WTC11 (cell line): Measurements from ENCODE around the gene RAPGEF1. TPM values are rescaled to one million over a fixed set of nuclear protein-coding genes. Genes with fewer than 3 reads are reported as not detected.

Experiments used
- ATAC-seq: fragments of 200-7000 bp; cut with Tn5 transposase; 2 replicates; pipeline ENCODE4 v1.10.0; 2021; ENCODE audit warnings: mild to moderate bottlenecking, moderate library complexity
- CTCF ChIA-PET: fragments of 300-600 bp; sonication (Branson Sonifier 250); formaldehyde crosslinking; loops from one replicate; lab custom pipeline; 2021; ENCODE audit warnings: antibody characterized with exemption; lab: Charles Lee
- POLR2A ChIA-PET: fragments of 350-600 bp; sonication (Branson Sonifier 250); formaldehyde crosslinking; loops from one replicate; lab custom pipeline; 2021; ENCODE audit warnings: antibody characterized with exemption; lab: Charles Lee
- DNase-seq: peaks from one replicate; pipeline ENCODE4 v3.0.0; 2021; ENCODE audit warnings: low spot score
- H3K27ac Mint-ChIP-seq: 2 replicates; pipeline ENCODE4 v1.8.0; 2021; ENCODE audit warnings: mixed read lengths
- H3K27me3 Mint-ChIP-seq: 2 replicates; pipeline ENCODE4 v1.8.0; 2021; ENCODE audit warnings: low read depth, mild to moderate bottlenecking, moderate library complexity, mixed read lengths
- H3K36me3 Mint-ChIP-seq: 2 replicates; pipeline ENCODE4 v1.8.0; 2021; ENCODE audit warnings: mixed read lengths
- H3K4me1 Mint-ChIP-seq: 2 replicates; pipeline ENCODE4 v1.8.0; 2022; ENCODE audit warnings: mixed read lengths
- H3K4me3 Mint-ChIP-seq: 2 replicates; pipeline ENCODE4 v1.8.0; 2021; ENCODE audit warnings: mild to moderate bottlenecking, moderate library complexity, mixed read lengths
- H3K9me3 Mint-ChIP-seq: 2 replicates; pipeline ENCODE4 v1.8.0; 2021; ENCODE audit warnings: mixed read lengths
- CBFB ChIP-seq: sonication (generic); formaldehyde crosslinking; IDR thresholded peaks from 2 replicates; pipeline ENCODE4 v1.8.1; 2022; ENCODE audit warnings: mild to moderate bottlenecking, low read depth, missing genetic modification reagents
- CDX4 ChIP-seq: fragments of 250-450 bp; sonication (Bioruptor Pico); IDR thresholded peaks from 2 replicates; pipeline ENCODE4 v1.9.0; 2021; ENCODE audit warnings: moderate library complexity, mild to moderate bottlenecking, inconsistent platforms, borderline replicate concordance
- CREB1 ChIP-seq: sonication (generic); formaldehyde crosslinking; IDR thresholded peaks from 2 replicates; pipeline ENCODE4 v1.8.0; 2023; ENCODE audit warnings: mild to moderate bottlenecking, missing genetic modification reagents
- E2F5 ChIP-seq: sonication (generic); formaldehyde crosslinking; IDR thresholded peaks from 2 replicates; pipeline ENCODE4 v1.8.1; 2022; ENCODE audit warnings: mild to moderate bottlenecking, moderate library complexity, missing genetic modification reagents
- EMX1 ChIP-seq: fragments of 250-450 bp; sonication (Bioruptor Pico); IDR thresholded peaks from 2 replicates; pipeline ENCODE4 v1.8.0; 2021; ENCODE audit warnings: mild to moderate bottlenecking
- ETV6 ChIP-seq: sonication (generic); formaldehyde crosslinking; IDR thresholded peaks from 2 replicates; pipeline ENCODE4 v1.8.1; 2022; ENCODE audit warnings: mild to moderate bottlenecking, missing genetic modification reagents
- FOXK1 ChIP-seq: sonication (generic); formaldehyde crosslinking; IDR thresholded peaks from 2 replicates; pipeline ENCODE4 v1.8.0; 2022; ENCODE audit warnings: mild to moderate bottlenecking, moderate library complexity, missing genetic modification reagents
- HMGA2 ChIP-seq: fragments of 250-450 bp; sonication (Bioruptor Pico); IDR thresholded peaks from 2 replicates; pipeline ENCODE4 v1.4.0; 2021; ENCODE audit warnings: mild to moderate bottlenecking, moderate library complexity
- IRF2 ChIP-seq: sonication (generic); formaldehyde crosslinking; IDR thresholded peaks from 2 replicates; pipeline ENCODE4 v1.8.0; 2022; ENCODE audit warnings: low read depth, missing genetic modification reagents, borderline replicate concordance
- KAT7 ChIP-seq: sonication (generic); formaldehyde crosslinking; IDR thresholded peaks from 2 replicates; pipeline ENCODE4 v1.8.1; 2023; ENCODE audit warnings: missing genetic modification reagents, mild to moderate bottlenecking, borderline replicate concordance
- NFATC4 ChIP-seq: fragments of 250-450 bp; sonication (Bioruptor Pico); IDR thresholded peaks from 2 replicates; pipeline ENCODE4 v1.9.0; 2021; ENCODE audit warnings: mild to moderate bottlenecking
- RELA ChIP-seq: sonication (generic); formaldehyde crosslinking; IDR thresholded peaks from 2 replicates; pipeline ENCODE4 v1.8.1; 2022; ENCODE audit warnings: missing genetic modification reagents, mild to moderate bottlenecking, borderline replicate concordance
- TCF7 ChIP-seq: sonication (generic); formaldehyde crosslinking; IDR thresholded peaks from 2 replicates; pipeline ENCODE4 v1.8.0; 2022; ENCODE audit warnings: mild to moderate bottlenecking, low read depth, missing genetic modification reagents, moderate library complexity
- ZBTB43 ChIP-seq: sonication (generic); formaldehyde crosslinking; IDR thresholded peaks from 2 replicates; pipeline ENCODE4 v1.8.1; 2023; ENCODE audit warnings: mild to moderate bottlenecking, missing genetic modification reagents
- ZNF263 ChIP-seq: sonication (generic); formaldehyde crosslinking; IDR thresholded peaks from 2 replicates; pipeline ENCODE4 v1.8.1; 2022; ENCODE audit warnings: low read depth, mild to moderate bottlenecking, moderate library complexity, missing genetic modification reagents
- ZNF281 ChIP-seq: sonication (generic); formaldehyde crosslinking; IDR thresholded peaks from 2 replicates; pipeline ENCODE4 v1.8.0; 2023; ENCODE audit warnings: mild to moderate bottlenecking, missing genetic modification reagents
- total RNA-seq: library from RNA; stranded (reverse); gene quantifications from 3 replicates; pipeline ENCODE4 v1.2.3, GENCODE V29; 2021
- TF ChIP-seq, protein P1 (sequence below): sonication (generic); formaldehyde crosslinking; IDR thresholded peaks from 2 replicates; pipeline ENCODE4 v1.8.1; 2022; ENCODE audit warnings: low read depth, mild to moderate bottlenecking, moderate library complexity, missing genetic modification reagents, borderline replicate concordance
- TF ChIP-seq, protein P2 (sequence below): fragments of 250-450 bp; sonication (Bioruptor Pico); IDR thresholded peaks from 2 replicates; pipeline ENCODE4 v1.9.0; 2021; ENCODE audit warnings: mild to moderate bottlenecking
- TF ChIP-seq, protein P3 (sequence below): sonication (generic); formaldehyde crosslinking; IDR thresholded peaks from 2 replicates; pipeline ENCODE4 v1.8.1; 2022; ENCODE audit warnings: low read depth, missing genetic modification reagents, borderline replicate concordance

Gene RAPGEF1
- total RNA-seq, 1 experiment from 2014 or later: 66.2 TPM

DNA sequence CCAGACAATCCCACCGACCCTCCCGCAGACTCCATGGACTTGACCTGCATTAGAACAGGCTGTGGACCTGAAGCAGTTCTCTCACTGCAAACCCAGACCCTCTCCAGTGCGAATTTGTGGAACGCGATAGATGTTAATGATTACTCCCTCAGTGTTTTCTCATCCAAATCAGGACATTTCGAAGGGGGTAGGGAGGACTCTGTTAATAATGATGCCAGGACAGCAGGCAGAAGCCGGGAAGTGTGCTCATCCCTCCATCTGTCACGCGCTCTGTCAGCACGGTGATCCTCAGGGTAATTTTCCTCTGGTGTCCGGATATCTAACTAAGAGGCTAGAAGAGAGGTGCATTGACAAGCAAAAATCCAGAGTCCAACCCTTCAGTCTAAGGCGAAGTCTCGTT, 18.8 kb downstream of the RAPGEF1 start:
- no peak for ATAC-seq
- Mint-ChIP-seq H3K27ac (no peak overlapping the region), H3K4me1 (peaks cover 5% of the 10 kb centered on the region; the same call in 1 of the 2 replicates), H3K27me3 (no peaks in the 10 kb centered on the region), H3K4me3 (no peak overlapping the region), H3K9me3 (no peaks in the 10 kb centered on the region), H3K36me3 (peaks cover 4% of the 10 kb centered on the region; the same call in 1 of the 2 replicates)
- ChIA-PET POLR2A (no interaction called here), CTCF (interaction anchor here (0.9 to 2.1 kb wide), 3 partner anchors 10 to 130 kb away, joined by 4 to 7 read pairs (median 7); no protein-coding TSS in a partner anchor)
- no peak for DNase-seq
- no peak for TF ChIP-seq TCF7 (CRISPR knock-in tag)
- no peak for TF ChIP-seq HMGA2 (CRISPR knock-in tag)
- TF ChIP-seq CBFB (CRISPR knock-in tag): no peak
- TF ChIP-seq, protein P1, sequence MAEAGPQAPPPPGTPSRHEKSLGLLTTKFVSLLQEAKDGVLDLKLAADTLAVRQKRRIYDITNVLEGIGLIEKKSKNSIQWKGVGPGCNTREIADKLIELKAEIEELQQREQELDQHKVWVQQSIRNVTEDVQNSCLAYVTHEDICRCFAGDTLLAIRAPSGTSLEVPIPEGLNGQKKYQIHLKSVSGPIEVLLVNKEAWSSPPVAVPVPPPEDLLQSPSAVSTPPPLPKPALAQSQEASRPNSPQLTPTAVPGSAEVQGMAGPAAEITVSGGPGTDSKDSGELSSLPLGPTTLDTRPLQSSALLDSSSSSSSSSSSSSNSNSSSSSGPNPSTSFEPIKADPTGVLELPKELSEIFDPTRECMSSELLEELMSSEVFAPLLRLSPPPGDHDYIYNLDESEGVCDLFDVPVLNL (CRISPR knock-in tag): no peak
- no peak for TF ChIP-seq RELA (CRISPR knock-in tag)
- TF ChIP-seq CDX4 (CRISPR knock-in tag): no peak
- TF ChIP-seq ZBTB43 (CRISPR knock-in tag): no peak
- no peak for TF ChIP-seq EMX1 (CRISPR knock-in tag)
- no peak for TF ChIP-seq IRF2
- no peak for TF ChIP-seq NFATC4
- TF ChIP-seq, all 79 proteins: peak for 0

DNA sequence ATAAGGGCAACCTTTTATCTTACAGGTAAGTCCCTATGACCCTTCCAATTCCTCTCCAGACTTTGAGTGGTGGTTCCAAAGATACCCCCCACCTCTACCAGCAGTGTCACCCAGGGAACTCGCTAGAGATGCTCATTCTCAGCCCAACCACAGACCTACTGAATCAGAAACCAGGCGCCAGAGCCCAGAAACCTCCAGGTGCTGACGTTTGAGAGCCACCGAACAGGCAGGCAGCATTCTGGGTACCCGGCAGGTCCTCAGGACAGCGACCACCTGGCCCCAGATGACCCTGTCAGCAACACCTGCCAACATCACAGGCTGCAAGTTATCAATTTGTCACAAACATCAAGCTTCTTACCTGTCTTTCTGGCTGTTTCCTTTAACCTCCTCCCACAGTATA, 19.5 kb downstream of the RAPGEF1 start:
- no peak for ATAC-seq
- H3K27ac Mint-ChIP-seq: no peak overlapping the region
- no peak overlapping the region for H3K4me3 Mint-ChIP-seq
- H3K4me1 Mint-ChIP-seq: peaks cover 5% of the 10 kb centered on the region; the same call in 1 of the 2 replicates
- H3K9me3 Mint-ChIP-seq: no peaks in the 10 kb centered on the region
- POLR2A ChIA-PET: no interaction called here
- H3K36me3 Mint-ChIP-seq: peaks cover 2% of the 10 kb centered on the region; the same call in 1 of the 2 replicates
- H3K27me3 Mint-ChIP-seq: no peaks in the 10 kb centered on the region
- TF ChIP-seq KAT7 (CRISPR knock-in tag) (no peak), FOXK1 (no peak), CDX4 (CRISPR knock-in tag) (no peak), CREB1 (CRISPR knock-in tag) (no peak), TCF7 (CRISPR knock-in tag) (no peak)
- TF ChIP-seq, all 79 proteins: peak for 0
- no peak for DNase-seq
- CTCF ChIA-PET: no interaction called here

DNA sequence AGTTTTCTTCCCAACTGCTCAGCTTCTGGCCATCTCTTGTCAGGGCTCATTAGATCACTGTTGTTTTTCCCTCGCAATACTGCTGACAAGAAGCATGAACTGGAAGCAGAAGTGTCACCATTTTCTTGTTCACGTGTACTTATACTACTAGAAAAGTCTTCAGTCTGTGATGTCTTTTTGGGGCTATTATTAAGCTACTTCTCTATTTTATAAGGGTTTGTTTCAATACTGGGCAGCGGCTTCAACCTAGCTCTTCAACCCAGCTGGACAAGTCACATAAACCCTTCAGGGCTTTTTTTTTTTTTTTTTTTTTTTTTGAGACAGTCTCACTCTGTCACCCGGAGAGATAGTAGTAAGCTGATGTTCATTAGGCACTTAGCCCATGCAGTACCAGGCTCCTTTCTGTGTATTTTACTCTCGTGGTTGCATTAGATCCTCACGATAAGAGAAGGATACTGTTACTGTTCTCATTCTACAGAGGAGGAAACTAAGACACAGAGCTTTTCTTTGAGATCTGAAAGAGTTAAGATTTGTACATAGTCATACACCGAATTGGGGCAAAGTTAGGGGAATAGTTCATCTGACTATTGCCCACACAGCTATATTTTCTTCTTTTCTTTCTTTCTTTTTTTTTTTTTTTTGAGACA, 20.5 kb downstream of the RAPGEF1 start:
- ChIA-PET CTCF (interaction anchor here (0.6 to 1.0 kb wide), 3 partner anchors 12 to 491 kb away, joined by 3 to 4 read pairs (median 3); no protein-coding TSS in a partner anchor), POLR2A (interaction anchor here (0.7 to 1.1 kb wide), 2 partner anchors 9 to 131 kb away, joined by 3 to 5 read pairs; no protein-coding TSS in a partner anchor)
- Mint-ChIP-seq H3K9me3 (no peaks in the 10 kb centered on the region), H3K27ac (no peak overlapping the region), H3K4me3 (no peak overlapping the region), H3K36me3 (no peaks in the 10 kb centered on the region; the same call in 1 of the 2 replicates), H3K4me1 (peaks cover 5% of the 10 kb centered on the region; the same call in 1 of the 2 replicates), H3K27me3 (no peaks in the 10 kb centered on the region)
- no peak for DNase-seq
- no peak for ATAC-seq
- TF ChIP-seq, protein P2, sequence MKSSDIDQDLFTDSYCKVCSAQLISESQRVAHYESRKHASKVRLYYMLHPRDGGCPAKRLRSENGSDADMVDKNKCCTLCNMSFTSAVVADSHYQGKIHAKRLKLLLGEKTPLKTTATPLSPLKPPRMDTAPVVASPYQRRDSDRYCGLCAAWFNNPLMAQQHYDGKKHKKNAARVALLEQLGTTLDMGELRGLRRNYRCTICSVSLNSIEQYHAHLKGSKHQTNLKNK (CRISPR knock-in tag): no peak
- TF ChIP-seq KAT7 (CRISPR knock-in tag): no peak
- no peak for TF ChIP-seq ZNF281 (CRISPR knock-in tag)
- no peak for TF ChIP-seq E2F5
- TF ChIP-seq, protein P3, sequence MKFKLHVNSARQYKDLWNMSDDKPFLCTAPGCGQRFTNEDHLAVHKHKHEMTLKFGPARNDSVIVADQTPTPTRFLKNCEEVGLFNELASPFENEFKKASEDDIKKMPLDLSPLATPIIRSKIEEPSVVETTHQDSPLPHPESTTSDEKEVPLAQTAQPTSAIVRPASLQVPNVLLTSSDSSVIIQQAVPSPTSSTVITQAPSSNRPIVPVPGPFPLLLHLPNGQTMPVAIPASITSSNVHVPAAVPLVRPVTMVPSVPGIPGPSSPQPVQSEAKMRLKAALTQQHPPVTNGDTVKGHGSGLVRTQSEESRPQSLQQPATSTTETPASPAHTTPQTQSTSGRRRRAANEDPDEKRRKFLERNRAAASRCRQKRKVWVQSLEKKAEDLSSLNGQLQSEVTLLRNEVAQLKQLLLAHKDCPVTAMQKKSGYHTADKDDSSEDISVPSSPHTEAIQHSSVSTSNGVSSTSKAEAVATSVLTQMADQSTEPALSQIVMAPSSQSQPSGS (CRISPR knock-in tag): no peak
- TF ChIP-seq ZNF263: no peak
- no peak for TF ChIP-seq CREB1 (CRISPR knock-in tag)
- TF ChIP-seq CDX4 (CRISPR knock-in tag): no peak
- no peak for TF ChIP-seq ETV6 (CRISPR knock-in tag)
